Karpas-422 (cell line): ENCODE measurements around the gene GABRB1. TPM values are rescaled to one million over a fixed set of nuclear protein-coding genes. Genes with fewer than 3 reads are reported as not detected.

ENCODE experiments used
- DNase-seq: peaks from one replicate; pipeline ENCODE4 v3.0.0-alpha.2; 2015
- H2AFZ ChIP-seq: fragments of 200-600 bp; sonication (generic); 2 replicates; pipeline ENCODE4 v1.6.1; 2014; ENCODE audit warnings: antibody characterized with exemption, low read length, mixed read lengths
- H3K27ac ChIP-seq: fragments of 200-600 bp; sonication (generic); 2 replicates; pipeline ENCODE4 v1.5.1; 2014; ENCODE audit warnings: mild to moderate bottlenecking, low read length, moderate library complexity
- H3K27me3 ChIP-seq: fragments of 200-600 bp; sonication (generic); 2 replicates; pipeline ENCODE4 v1.6.1; 2014; ENCODE audit warnings: low read length, mixed read lengths
- H3K36me3 ChIP-seq: fragments of 200-600 bp; sonication (generic); 2 replicates; pipeline ENCODE4 v1.6.1; 2014; ENCODE audit warnings: low read length, mixed read lengths; ENCODE audit not compliant: insufficient read depth
- H3K4me1 ChIP-seq: fragments of 200-600 bp; sonication (generic); 2 replicates; pipeline ENCODE4 v1.6.1; 2014; ENCODE audit warnings: mild to moderate bottlenecking, low read length, mixed read lengths
- H3K4me2 ChIP-seq: fragments of 200-600 bp; sonication (generic); 2 replicates; pipeline ENCODE4 v1.6.1; 2014; ENCODE audit warnings: low read length, low read depth, mild to moderate bottlenecking; ENCODE audit not compliant: poor library complexity, severe bottlenecking
- H3K4me3 ChIP-seq: fragments of 200-600 bp; sonication (generic); 2 replicates; pipeline ENCODE4 v1.5.1; 2014; ENCODE audit warnings: mild to moderate bottlenecking, antibody characterized with exemption, low read length, mixed read lengths
- H3K79me2 ChIP-seq: fragments of 200-600 bp; sonication (generic); 2 replicates; pipeline ENCODE4 v1.6.1; 2014; ENCODE audit warnings: mild to moderate bottlenecking, low read length, mixed read lengths
- H3K9ac ChIP-seq: fragments of 200-600 bp; sonication (generic); 2 replicates; pipeline ENCODE4 v1.6.0; 2014; ENCODE audit warnings: low read length
- H3K9me2 ChIP-seq: fragments of 200-600 bp; sonication (generic), shearing (Covaris generic); replicated peaks from 2 replicates; pipeline ENCODE4 v1.6.0; 2014; ENCODE audit warnings: mild to moderate bottlenecking, low read length, moderate library complexity; ENCODE audit not compliant: insufficient read depth
- H3K9me3 ChIP-seq: fragments of 300-700, 200-600 bp; sonication (generic); 2 replicates; pipeline ENCODE4 v1.6.1; 2014; ENCODE audit warnings: low read length, mixed read lengths
- H4K20me1 ChIP-seq: fragments of 200-600 bp; sonication (generic); 2 replicates; pipeline ENCODE4 v1.6.1; 2014; ENCODE audit warnings: mild to moderate bottlenecking, antibody characterized with exemption, low read length, low read depth; ENCODE audit not compliant: insufficient read depth
- total RNA-seq: library from RNA; depleted of rRNA; stranded (reverse); fragments of >200 nt; shearing (Covaris generic); gene quantifications from 2 replicates; pipeline ENCODE4 v1.2.3, GENCODE V29; 2014; ENCODE audit warnings: low replicate concordance

GABRB1 gene
- total RNA-seq, 1 experiment from 2014 or later = not detected

DNA sequence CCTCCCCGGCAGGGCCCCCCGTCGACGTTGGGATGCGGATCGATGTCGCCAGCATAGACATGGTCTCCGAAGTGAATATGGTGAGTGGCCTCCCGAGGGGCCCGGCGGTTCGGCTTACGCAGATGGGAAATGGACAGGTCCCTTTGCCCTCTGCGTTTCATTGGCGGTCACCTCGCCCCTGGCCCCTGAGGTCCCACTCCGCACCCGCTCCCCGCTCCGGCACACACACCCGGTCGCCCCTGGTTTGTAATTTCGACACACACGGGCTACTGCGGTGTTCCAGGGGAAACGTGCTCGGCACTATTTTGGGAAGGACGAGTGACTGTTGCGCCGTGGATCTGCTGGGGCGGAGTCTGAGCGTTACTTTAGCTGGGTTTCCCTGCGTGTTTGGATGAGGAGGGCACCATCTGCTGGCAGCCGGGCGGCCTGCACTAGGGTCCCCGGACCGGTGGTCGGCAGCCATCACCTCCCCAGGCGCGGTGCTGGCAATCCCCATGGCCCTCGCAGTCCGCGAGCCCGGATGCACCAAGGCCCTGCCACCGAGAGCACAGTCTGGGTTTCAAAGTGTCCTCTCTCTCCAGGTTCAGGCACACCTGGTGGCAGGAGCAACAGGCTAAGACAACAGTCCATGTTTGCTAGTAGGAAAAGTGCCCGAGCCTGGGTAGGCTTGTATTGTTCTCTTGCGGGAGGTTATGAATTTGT, 1.2 kb downstream of the GABRB1 start:
- no peak overlapping the region for H3K4me2 ChIP-seq
- no peak for DNase-seq
- H3K27ac ChIP-seq = no peak overlapping the region
- no peaks in the 10 kb centered on the region for H3K36me3 ChIP-seq
- no peaks in the 10 kb centered on the region for H3K79me2 ChIP-seq
- H3K27me3 ChIP-seq = no peaks in the 10 kb centered on the region
- no peaks in the 10 kb centered on the region for H3K9me2 ChIP-seq
- no peaks in the 10 kb centered on the region for H4K20me1 ChIP-seq
- no peak overlapping the region for H3K9ac ChIP-seq
- H3K4me3 ChIP-seq = no peak overlapping the region
- H3K9me3 ChIP-seq = no peaks in the 10 kb centered on the region
- H3K4me1 ChIP-seq = no peaks in the 10 kb centered on the region
- H2AFZ ChIP-seq = no peak overlapping the region

- Histone ChIP-seq H2AFZ (no peak overlapping the region), H3K27ac (no peak overlapping the region), H3K9ac (no peak overlapping the region), H3K4me3 (no peak overlapping the region), H3K4me1 (no peaks in the 10 kb centered on the region), H3K9me3 (no peaks in the 10 kb centered on the region), H3K4me2 (no peak overlapping the region), H3K9me2 (no peaks in the 10 kb centered on the region), H3K79me2 (no peaks in the 10 kb centered on the region), H3K27me3 (no peaks in the 10 kb centered on the region), H4K20me1 (no peaks in the 10 kb centered on the region), H3K36me3 (no peaks in the 10 kb centered on the region)
- DNase-seq = no peak
Observed at GRCh38 chr4:47038263-47038662, 6.9 kb downstream of the GABRB1 start.

- no peak overlapping the region for H3K27ac ChIP-seq
- no peaks in the 10 kb centered on the region for H3K9me2 ChIP-seq
- no peaks in the 10 kb centered on the region for H3K79me2 ChIP-seq
- no peak overlapping the region for H3K4me2 ChIP-seq
- no peaks in the 10 kb centered on the region for H3K4me1 ChIP-seq
- no peak overlapping the region for H3K4me3 ChIP-seq
- no peak overlapping the region for H3K9ac ChIP-seq
- no peak for DNase-seq
- no peaks in the 10 kb centered on the region for H4K20me1 ChIP-seq
- H3K36me3 ChIP-seq = no peaks in the 10 kb centered on the region
- no peaks in the 10 kb centered on the region for H3K9me3 ChIP-seq
- H3K27me3 ChIP-seq = no peaks in the 10 kb centered on the region
- H2AFZ ChIP-seq = no peak overlapping the region
Observed at GRCh38 chr4:47040828-47041227, 9.5 kb downstream of the GABRB1 start.

GRCh38 chr4:47043821-47044220, 12.5 kb downstream of the GABRB1 start:
- Histone ChIP-seq H3K4me3 (no peak overlapping the region), H3K27ac (no peak overlapping the region), H3K36me3 (no peaks in the 10 kb centered on the region), H4K20me1 (no peaks in the 10 kb centered on the region), H2AFZ (no peak overlapping the region), H3K79me2 (no peaks in the 10 kb centered on the region), H3K4me2 (no peak overlapping the region), H3K9me3 (no peaks in the 10 kb centered on the region), H3K27me3 (no peaks in the 10 kb centered on the region), H3K9me2 (no peaks in the 10 kb centered on the region; the same call in 1 of the 2 replicates), H3K9ac (no peak overlapping the region), H3K4me1 (no peaks in the 10 kb centered on the region)
- no peak for DNase-seq

GRCh38 chr4:47045261-47045660, 13.9 kb downstream of the GABRB1 start:
- Histone ChIP-seq H3K9me3 (no peaks in the 10 kb centered on the region), H3K9me2 (no peaks in the 10 kb centered on the region; the same call in 1 of the 2 replicates), H3K79me2 (no peaks in the 10 kb centered on the region), H3K4me3 (no peak overlapping the region), H4K20me1 (no peaks in the 10 kb centered on the region), H3K9ac (no peak overlapping the region), H3K27ac (no peak overlapping the region), H3K4me2 (no peak overlapping the region), H2AFZ (no peak overlapping the region), H3K4me1 (no peaks in the 10 kb centered on the region), H3K36me3 (no peaks in the 10 kb centered on the region), H3K27me3 (no peaks in the 10 kb centered on the region)
- no peak for DNase-seq

DNA sequence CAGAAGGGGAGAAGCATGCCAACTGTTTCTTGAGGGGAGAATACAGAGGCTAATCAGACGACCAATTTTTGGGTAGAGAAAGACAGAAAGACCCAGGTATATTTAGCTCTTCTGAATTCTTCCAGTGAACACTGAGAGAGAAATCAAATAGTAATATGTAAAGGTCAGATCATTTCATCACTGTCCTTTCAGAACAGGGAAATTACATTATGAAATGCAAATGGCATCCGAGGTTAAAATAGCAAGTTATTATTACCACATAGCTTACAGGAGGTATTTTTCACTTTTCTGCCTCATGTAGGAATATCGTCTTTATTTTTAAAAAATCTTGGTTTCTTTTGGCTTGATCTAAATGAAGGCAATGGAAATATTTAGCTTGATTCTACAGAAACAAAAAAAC, 18.0 kb downstream of the GABRB1 start:
- DNase-seq = no peak
- Histone ChIP-seq H3K4me2 (no peak overlapping the region), H3K9me3 (no peaks in the 10 kb centered on the region), H4K20me1 (no peaks in the 10 kb centered on the region), H2AFZ (no peak overlapping the region), H3K9me2 (no peaks in the 10 kb centered on the region; the same call in 1 of the 2 replicates), H3K36me3 (no peaks in the 10 kb centered on the region), H3K79me2 (no peaks in the 10 kb centered on the region), H3K27me3 (no peaks in the 10 kb centered on the region), H3K9ac (no peak overlapping the region), H3K4me1 (no peaks in the 10 kb centered on the region), H3K27ac (no peak overlapping the region), H3K4me3 (no peak overlapping the region)

- Histone ChIP-seq H3K4me1 (no peaks in the 10 kb centered on the region), H4K20me1 (no peaks in the 10 kb centered on the region), H2AFZ (no peak overlapping the region), H3K9ac (no peak overlapping the region), H3K4me2 (no peak overlapping the region), H3K27ac (no peak overlapping the region), H3K4me3 (no peak overlapping the region), H3K27me3 (no peaks in the 10 kb centered on the region), H3K9me2 (no peaks in the 10 kb centered on the region; the same call in 1 of the 2 replicates), H3K36me3 (no peaks in the 10 kb centered on the region), H3K9me3 (no peaks in the 10 kb centered on the region), H3K79me2 (no peaks in the 10 kb centered on the region)
- DNase-seq = no peak
Observed at GRCh38 chr4:47050761-47051725, 19.7 kb downstream of the GABRB1 start.

- H3K9me2 ChIP-seq = no peaks in the 10 kb centered on the region
- no peaks in the 10 kb centered on the region for H3K79me2 ChIP-seq
- no peaks in the 10 kb centered on the region for H4K20me1 ChIP-seq
- H3K9ac ChIP-seq = no peak overlapping the region
- no peaks in the 10 kb centered on the region for H3K4me1 ChIP-seq
- no peak overlapping the region for H3K27ac ChIP-seq
- H2AFZ ChIP-seq = no peak overlapping the region
- no peak overlapping the region for H3K4me3 ChIP-seq
- H3K27me3 ChIP-seq = no peaks in the 10 kb centered on the region
- H3K4me2 ChIP-seq = no peak overlapping the region
- no peaks in the 10 kb centered on the region for H3K36me3 ChIP-seq
- H3K9me3 ChIP-seq = no peaks in the 10 kb centered on the region
- no peak for DNase-seq
Observed at GRCh38 chr4:47053485-47053884, 22.1 kb downstream of the GABRB1 start.
